HFFc6 (cell line): ENCODE measurements around the gene ZNF70. TPM values are rescaled to one million over a fixed set of nuclear protein-coding genes. Genes with fewer than 3 reads are reported as not detected.

Source experiments
- DNase-seq: peaks from one replicate; pipeline ENCODE4 v3.0.0-alpha.2; 2018
- H3K27ac Mint-ChIP-seq: 2 replicates; pipeline ENCODE4 v1.8.0; 2020; ENCODE audit warnings: mild to moderate bottlenecking, mixed read lengths
- H3K27me3 Mint-ChIP-seq: 2 replicates; pipeline ENCODE4 v1.8.0; 2021; ENCODE audit warnings: mild to moderate bottlenecking, moderate library complexity, mixed read lengths; ENCODE audit not compliant: insufficient read depth
- H3K36me3 Mint-ChIP-seq: 2 replicates; pipeline ENCODE4 v1.8.0; 2021; ENCODE audit warnings: low read depth, mixed read lengths
- H3K4me1 Mint-ChIP-seq: 2 replicates; pipeline ENCODE4 v1.8.0; 2020; ENCODE audit warnings: low read depth, mixed read lengths
- H3K4me3 Mint-ChIP-seq: 2 replicates; pipeline ENCODE4 v1.8.0; 2020; ENCODE audit warnings: mild to moderate bottlenecking, moderate library complexity, mixed read lengths
- H3K9me3 Mint-ChIP-seq: 2 replicates; pipeline ENCODE4 v1.8.0; 2020; ENCODE audit warnings: mild to moderate bottlenecking, mixed read lengths
- total RNA-seq, 6 experiments: library from RNA; stranded (reverse); fragmentation: NEBNext Ultra II Directional; extraction: Animal tissue kit (Norgen Biotek cat#: 25700); gene quantifications; 2 replicates in 1 of 6; 3 replicates in 5 of 6; pipeline ENCODE4 v1.2.3, GENCODE V29; 2021
- TF ChIP-seq, protein P1 (sequence below): fragments of 200-600 bp; sonication (generic); IDR thresholded peaks from 2 replicates; pipeline ENCODE4 v1.5.0; 2021; ENCODE audit warnings: antibody characterized with exemption, mild to moderate bottlenecking

The ZNF70 gene
- total RNA-seq, 6 experiments from 2014 or later, result 6.0 to 7.0 (median 6.4) TPM

DNA sequence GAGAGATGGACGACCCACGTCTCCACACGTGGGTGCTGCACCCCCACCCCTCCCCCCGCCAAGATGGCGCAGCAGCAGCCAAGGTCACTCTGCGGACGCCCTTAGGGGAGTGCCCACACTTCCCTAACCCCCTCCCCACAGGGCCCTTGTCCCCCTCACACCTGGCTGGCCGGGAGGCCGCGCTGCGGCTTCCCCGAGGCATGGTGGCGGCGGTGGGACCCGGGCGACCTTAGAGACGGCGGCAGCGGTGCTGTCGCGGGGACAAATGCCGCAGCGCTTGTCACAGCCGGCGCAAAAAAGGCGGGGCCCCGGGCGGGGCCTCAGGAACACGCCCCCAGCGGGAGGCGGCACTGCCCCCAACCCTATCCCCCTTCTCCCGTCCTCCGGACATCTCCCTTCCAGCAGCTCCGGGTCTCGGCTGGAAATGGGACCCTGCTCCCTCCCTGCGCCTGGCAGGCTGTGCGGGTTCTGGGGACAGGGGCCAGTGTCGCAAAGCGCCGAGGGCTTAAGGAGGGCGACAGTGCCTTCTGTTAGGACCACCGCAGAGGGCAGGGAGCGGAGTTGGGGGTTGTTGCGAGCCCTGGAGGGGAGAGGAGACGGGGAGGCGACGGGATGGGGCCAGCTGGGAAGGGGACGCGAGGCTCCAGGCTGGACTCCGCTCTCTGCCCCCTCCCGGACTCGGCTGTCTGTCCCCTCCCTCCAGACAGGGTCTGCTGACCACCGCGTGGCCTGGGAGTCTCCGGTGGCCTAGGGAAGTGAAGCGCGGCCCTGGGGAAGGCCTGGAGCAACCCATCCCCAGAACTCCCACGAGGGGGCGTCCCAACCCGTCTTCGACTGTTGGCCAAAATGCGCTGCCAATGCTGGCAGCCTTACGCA lies 17.0 kb upstream of the ZNF70 start, which contains the start of gene CHCHD10:
TSS of gene CHCHD10 (minus strand) at position 300 of the 876 bp plus-strand sequence. CDS start at position 202, 98 bp downstream.
- no peaks in the 10 kb centered on the region; the same call in 1 of the 2 replicates for H3K36me3 Mint-ChIP-seq
- peak within 1 kb of the TSS; percentile 86 for H3K4me3 Mint-ChIP-seq
- peak; percentile 44 for DNase-seq
- H3K4me1 Mint-ChIP-seq, result peaks cover 16% of the 10 kb centered on the region
- no peaks in the 10 kb centered on the region for H3K9me3 Mint-ChIP-seq
- peak within 1 kb of the TSS; percentile 69 for H3K27ac Mint-ChIP-seq
- TF ChIP-seq, protein P1, sequence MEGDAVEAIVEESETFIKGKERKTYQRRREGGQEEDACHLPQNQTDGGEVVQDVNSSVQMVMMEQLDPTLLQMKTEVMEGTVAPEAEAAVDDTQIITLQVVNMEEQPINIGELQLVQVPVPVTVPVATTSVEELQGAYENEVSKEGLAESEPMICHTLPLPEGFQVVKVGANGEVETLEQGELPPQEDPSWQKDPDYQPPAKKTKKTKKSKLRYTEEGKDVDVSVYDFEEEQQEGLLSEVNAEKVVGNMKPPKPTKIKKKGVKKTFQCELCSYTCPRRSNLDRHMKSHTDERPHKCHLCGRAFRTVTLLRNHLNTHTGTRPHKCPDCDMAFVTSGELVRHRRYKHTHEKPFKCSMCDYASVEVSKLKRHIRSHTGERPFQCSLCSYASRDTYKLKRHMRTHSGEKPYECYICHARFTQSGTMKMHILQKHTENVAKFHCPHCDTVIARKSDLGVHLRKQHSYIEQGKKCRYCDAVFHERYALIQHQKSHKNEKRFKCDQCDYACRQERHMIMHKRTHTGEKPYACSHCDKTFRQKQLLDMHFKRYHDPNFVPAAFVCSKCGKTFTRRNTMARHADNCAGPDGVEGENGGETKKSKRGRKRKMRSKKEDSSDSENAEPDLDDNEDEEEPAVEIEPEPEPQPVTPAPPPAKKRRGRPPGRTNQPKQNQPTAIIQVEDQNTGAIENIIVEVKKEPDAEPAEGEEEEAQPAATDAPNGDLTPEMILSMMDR, result peak; percentile 93
- H3K27me3 Mint-ChIP-seq, result no peaks in the 10 kb centered on the region; the same call in 1 of the 2 replicates

DNA sequence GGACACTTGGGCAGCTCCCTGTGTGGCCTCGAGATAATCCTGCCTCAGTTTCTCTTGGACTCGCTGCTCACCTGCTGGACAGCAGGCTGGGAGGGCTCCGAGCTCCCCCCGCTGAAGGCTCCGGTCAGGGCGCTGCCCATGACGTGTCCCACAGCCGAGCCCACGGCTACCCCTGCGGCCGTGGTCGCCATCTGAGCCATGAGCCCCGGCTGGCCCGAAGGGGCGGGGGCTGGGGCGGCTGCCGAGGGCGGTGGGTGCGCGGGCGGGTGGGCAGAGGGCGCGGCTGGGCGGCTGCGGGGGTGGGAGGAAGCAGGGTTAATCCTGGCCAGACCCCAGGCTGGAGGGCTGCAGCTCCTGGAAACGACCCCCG lies 16.4 kb upstream of the ZNF70 start:
- peak overlapping the region; percentile 73 for H3K4me3 Mint-ChIP-seq
- no peak for DNase-seq
- no peaks in the 10 kb centered on the region for H3K9me3 Mint-ChIP-seq
- no peaks in the 10 kb centered on the region; the same call in 1 of the 2 replicates for H3K27me3 Mint-ChIP-seq
- TF ChIP-seq, protein P1, result no peak
- H3K36me3 Mint-ChIP-seq, result no peaks in the 10 kb centered on the region; the same call in 1 of the 2 replicates
- no peak overlapping the region; the same call in 1 of the 2 replicates for H3K27ac Mint-ChIP-seq
- peaks cover 22% of the 10 kb centered on the region for H3K4me1 Mint-ChIP-seq

DNA sequence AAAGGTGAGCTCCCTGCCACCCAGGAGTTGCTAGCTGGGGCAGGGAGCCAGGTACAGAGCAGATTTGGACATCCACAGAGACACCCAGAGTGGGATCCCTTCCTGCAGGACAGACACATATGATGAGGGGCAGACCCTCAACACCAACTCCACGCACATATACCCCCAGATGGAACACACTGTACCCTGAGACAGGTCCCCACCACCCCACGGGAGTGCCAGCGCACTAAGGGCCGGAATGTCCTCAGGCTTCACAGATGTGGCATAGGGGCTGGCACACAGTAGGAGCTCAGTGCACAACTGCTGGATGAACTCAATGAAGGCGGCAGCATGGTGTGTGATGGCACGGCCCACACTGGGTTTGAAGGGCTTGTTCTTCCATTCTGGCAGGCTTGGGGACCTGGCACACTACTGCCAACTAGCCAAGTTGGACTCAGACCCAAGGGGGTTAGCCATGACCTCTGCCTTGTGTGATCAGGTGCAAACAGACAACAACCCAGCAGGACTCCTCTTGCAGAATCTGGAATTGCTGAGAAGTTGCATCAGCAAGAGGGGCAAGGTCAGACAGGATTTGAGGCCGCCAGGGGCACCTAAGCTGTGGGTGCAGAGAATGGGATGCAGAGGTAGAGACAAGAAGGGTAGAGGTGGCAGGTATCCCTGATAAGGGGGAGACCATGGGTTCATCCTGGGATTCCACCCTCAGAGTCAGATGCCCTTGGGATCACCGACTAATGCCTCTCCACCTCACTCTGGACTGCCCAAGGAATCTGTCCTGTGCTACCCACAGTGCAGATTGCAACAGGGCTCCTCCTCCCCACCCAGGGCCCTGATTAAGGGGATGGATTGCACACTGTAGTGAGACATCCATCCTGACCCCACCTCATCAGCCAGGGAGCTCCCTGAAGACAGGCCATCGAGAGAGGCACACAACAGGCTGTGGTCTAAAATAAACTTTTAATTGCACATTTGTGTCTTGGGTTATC lies 14.3 kb upstream of the ZNF70 start:
- Mint-ChIP-seq H3K27ac (no peak overlapping the region), H3K36me3 (no peaks in the 10 kb centered on the region; the same call in 1 of the 2 replicates), H3K4me3 (no peak overlapping the region), H3K4me1 (peaks cover 23% of the 10 kb centered on the region), H3K9me3 (no peaks in the 10 kb centered on the region), H3K27me3 (peaks cover 2% of the 10 kb centered on the region)
- no peak for DNase-seq
- TF ChIP-seq, protein P1, result no peak

DNA sequence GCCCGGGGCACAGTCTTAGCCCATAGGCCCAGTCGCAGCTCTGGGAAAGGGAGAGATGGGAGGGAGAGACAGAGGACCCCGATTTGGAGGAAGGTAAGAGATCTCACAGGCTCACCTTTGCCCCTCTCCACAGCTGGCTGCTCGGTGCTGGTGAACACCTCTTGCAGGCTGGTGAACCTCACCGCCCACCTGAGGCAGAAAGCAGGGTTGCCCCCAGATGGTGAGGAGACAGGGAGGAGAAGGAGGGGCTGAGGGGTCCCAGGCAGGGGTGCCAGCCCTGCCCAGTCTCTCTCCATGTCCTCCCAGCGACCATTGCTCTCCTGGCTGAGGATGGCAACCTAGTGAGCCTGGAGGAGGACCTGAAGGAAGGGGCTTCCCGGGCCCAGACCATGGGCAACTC lies 13.0 kb upstream of the ZNF70 start:
- Mint-ChIP-seq H3K9me3 (no peaks in the 10 kb centered on the region), H3K4me3 (peak overlapping the region; percentile 67; the same call in 1 of the 2 replicates), H3K27me3 (peaks cover 2% of the 10 kb centered on the region), H3K4me1 (peaks cover 23% of the 10 kb centered on the region), H3K27ac (no peak overlapping the region), H3K36me3 (no peaks in the 10 kb centered on the region; the same call in 1 of the 2 replicates)
- TF ChIP-seq, protein P1, result no peak
- no peak for DNase-seq

DNA sequence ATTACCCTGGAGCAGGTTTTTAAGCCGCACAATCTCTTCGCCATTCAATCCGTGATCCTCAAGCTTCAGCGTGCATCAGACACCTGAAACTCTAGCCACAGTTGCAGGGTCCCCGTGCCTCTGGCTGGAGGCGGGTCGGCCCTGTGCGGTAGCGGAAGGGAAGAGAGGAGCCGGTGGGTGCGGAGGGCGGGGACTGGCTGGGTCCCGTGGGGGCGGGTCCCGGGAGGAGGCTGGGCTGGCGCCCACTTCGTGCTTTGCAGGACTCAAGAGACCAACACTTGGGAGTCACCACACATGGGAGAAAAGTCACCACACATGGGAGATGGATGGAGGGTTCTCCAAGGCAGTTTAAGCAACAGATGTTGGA lies 12.7 kb upstream of the ZNF70 start:
- no peak for DNase-seq
- Mint-ChIP-seq H3K27me3 (peaks cover 2% of the 10 kb centered on the region), H3K36me3 (no peaks in the 10 kb centered on the region; the same call in 1 of the 2 replicates), H3K4me1 (peaks cover 23% of the 10 kb centered on the region), H3K4me3 (peak overlapping the region; percentile 67; the same call in 1 of the 2 replicates), H3K27ac (peak overlapping the region; percentile 70; the same call in 1 of the 2 replicates), H3K9me3 (no peaks in the 10 kb centered on the region)
- TF ChIP-seq, protein P1, result no peak
